A673 (cell line): Measurements from ENCODE around the gene HAL. TPM values are rescaled to one million over a fixed set of nuclear protein-coding genes. Genes with fewer than 3 reads are reported as not detected.

Experiments used
- BruUV-seq: library from RNA; stranded (reverse); fragments of 400-500 nt; replicated peaks from 2 replicates; lab custom pipeline; 2021; lab: Mats Ljungman, UMichigan
- CTCF ChIA-PET: fragments of 300-600 bp; sonication (Branson Sonifier 250); formaldehyde crosslinking; loops from one replicate; lab custom pipeline; 2022; ENCODE audit warnings: antibody characterized with exemption; lab: Charles Lee
- POLR2A ChIA-PET: fragments of 300-600 bp; sonication (Branson Sonifier 250); formaldehyde crosslinking; loops from one replicate; lab custom pipeline; 2022; ENCODE audit warnings: antibody characterized with exemption; ENCODE audit not compliant: low non-redundant PET; lab: Charles Lee
- DNase-seq: peaks from one replicate; pipeline ENCODE4 v3.0.0-alpha.2; 2015; ENCODE audit warnings: low spot score
- H3K27ac ChIP-seq: fragments of 200-600 bp; sonication (generic); 2 replicates; pipeline ENCODE4 v1.5.1; 2016; ENCODE audit warnings: mixed run types, low read depth, mild to moderate bottlenecking, mixed read lengths, antibody characterized with exemption, low read length; ENCODE audit not compliant: poor library complexity, severe bottlenecking
- H3K27me3 ChIP-seq: fragments of 200-600 bp; sonication (generic); replicated peaks from 2 replicates; pipeline ENCODE4 v1.6.1; 2017; ENCODE audit warnings: mixed run types, low read depth, mild to moderate bottlenecking, mixed read lengths, antibody characterized with exemption, low read length; ENCODE audit not compliant: insufficient read depth, poor library complexity
- H3K36me3 ChIP-seq: fragments of 200-600 bp; sonication (generic); 2 replicates; pipeline ENCODE4 v1.6.1; 2016; ENCODE audit warnings: mixed run types, mild to moderate bottlenecking, mixed read lengths, antibody characterized with exemption, low read length; ENCODE audit not compliant: insufficient read depth, poor library complexity, severe bottlenecking
- H3K4me1 ChIP-seq: fragments of 200-600 bp; sonication (generic); 2 replicates; pipeline ENCODE4 v1.6.1; 2017; ENCODE audit warnings: mixed run types, mild to moderate bottlenecking, mixed read lengths, antibody characterized with exemption, low read length; ENCODE audit not compliant: insufficient read depth, poor library complexity, severe bottlenecking
- H3K4me3 ChIP-seq: fragments of 200-600 bp; sonication (generic); 2 replicates; pipeline ENCODE4 v1.5.1; 2016; ENCODE audit warnings: low read depth, mixed run types, mild to moderate bottlenecking, mixed read lengths, low read length; ENCODE audit not compliant: poor library complexity, severe bottlenecking
- H3K9me3 ChIP-seq: fragments of 200-600 bp; sonication (generic); 2 replicates; pipeline ENCODE4 v1.6.1; 2016; ENCODE audit warnings: mixed run types, low read depth, mild to moderate bottlenecking, mixed read lengths, antibody characterized with exemption, low read length; ENCODE audit not compliant: poor library complexity, severe bottlenecking
- EZH2 ChIP-seq: fragments of 200-600 bp; sonication (generic); IDR thresholded peaks from 2 replicates; pipeline ENCODE4 v1.6.1; 2017; ENCODE audit warnings: borderline replicate concordance, low read depth, mild to moderate bottlenecking, mixed read lengths, antibody characterized with exemption, low read length; ENCODE audit not compliant: poor library complexity, severe bottlenecking
- intact Hi-C: fragments of 100-400 bp; cut with micrococcal nuclease; formaldehyde crosslinking; loops from one replicate; pipeline ENCODE4 v1.10.0; 2022; ENCODE audit not compliant: unreplicated experiment
- total RNA-seq: library from RNA; stranded (reverse); gene quantifications from 2 replicates; pipeline ENCODE4 v1.2.3, GENCODE V29; 2021
- TF ChIP-seq, protein P1 (sequence below): fragments of 300-800, 200-600 bp; sonication (generic); conservative IDR thresholded peaks from 2 replicates; pipeline ENCODE4 v1.5.1; 2017; ENCODE audit warnings: low read depth, mild to moderate bottlenecking, antibody characterized with exemption, low read length, moderate library complexity, mixed read lengths

The HAL gene
- total RNA-seq, 1 experiment from 2014 or later, result 1.6 TPM

DNA sequence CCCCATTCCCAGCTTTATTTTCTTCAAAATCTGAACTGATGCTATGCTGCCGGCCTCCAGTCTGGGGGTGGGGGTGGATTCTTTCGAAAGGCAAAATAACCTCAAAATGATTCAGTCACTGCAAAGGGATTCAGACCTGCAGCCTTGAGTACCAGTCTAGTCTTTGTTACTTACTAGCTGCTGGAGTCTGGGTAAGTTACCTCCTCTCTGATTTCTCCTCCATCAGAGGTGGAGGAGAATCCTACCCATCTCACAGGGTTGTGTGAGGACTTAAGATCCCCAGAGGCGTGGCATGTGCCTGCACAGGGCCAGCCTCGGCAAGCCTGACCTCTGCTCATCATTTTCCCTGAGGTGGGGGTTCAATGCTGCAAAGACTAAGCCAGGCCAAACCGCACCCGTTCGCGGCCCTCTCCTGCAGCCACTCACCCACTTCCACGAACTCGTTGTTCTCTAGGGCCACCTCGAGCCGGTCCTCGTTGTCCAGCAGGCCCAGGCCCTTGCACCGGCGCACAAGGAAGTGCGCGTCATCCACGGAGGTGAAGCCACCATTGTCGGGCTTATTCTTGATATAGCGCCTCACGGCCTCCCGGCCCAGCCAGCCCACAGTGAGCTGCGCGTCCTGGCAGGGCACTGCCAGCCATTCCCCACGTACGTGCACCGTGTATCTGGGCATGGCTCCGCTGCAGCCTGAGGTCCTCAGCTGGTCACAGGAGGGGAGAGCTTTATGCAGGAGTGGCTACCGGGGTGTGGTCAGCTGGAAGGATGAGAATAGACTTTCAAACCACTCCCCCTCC is 709 bp downstream of the HAL start:
- POLR2A ChIA-PET, result interaction anchor here (0.6 kb wide), 1 partner anchor 202 kb away, joined by 4 read pairs; no protein-coding TSS in a partner anchor
- no peak for TF ChIP-seq EZH2
- TF ChIP-seq, protein P1, sequence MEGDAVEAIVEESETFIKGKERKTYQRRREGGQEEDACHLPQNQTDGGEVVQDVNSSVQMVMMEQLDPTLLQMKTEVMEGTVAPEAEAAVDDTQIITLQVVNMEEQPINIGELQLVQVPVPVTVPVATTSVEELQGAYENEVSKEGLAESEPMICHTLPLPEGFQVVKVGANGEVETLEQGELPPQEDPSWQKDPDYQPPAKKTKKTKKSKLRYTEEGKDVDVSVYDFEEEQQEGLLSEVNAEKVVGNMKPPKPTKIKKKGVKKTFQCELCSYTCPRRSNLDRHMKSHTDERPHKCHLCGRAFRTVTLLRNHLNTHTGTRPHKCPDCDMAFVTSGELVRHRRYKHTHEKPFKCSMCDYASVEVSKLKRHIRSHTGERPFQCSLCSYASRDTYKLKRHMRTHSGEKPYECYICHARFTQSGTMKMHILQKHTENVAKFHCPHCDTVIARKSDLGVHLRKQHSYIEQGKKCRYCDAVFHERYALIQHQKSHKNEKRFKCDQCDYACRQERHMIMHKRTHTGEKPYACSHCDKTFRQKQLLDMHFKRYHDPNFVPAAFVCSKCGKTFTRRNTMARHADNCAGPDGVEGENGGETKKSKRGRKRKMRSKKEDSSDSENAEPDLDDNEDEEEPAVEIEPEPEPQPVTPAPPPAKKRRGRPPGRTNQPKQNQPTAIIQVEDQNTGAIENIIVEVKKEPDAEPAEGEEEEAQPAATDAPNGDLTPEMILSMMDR, result no peak
- Histone ChIP-seq H3K9me3 (no peaks in the 10 kb centered on the region), H3K4me3 (no peak overlapping the region), H3K36me3 (no peaks in the 10 kb centered on the region), H3K27ac (no peak overlapping the region), H3K4me1 (no peaks in the 10 kb centered on the region), H3K27me3 (no peaks in the 10 kb centered on the region)
- BruUV-seq, result no TSS peak
- no peak for DNase-seq
- intact Hi-C loops, result no loop called here
- CTCF ChIA-PET, result interaction anchor here (0.6 kb wide), 1 partner anchor 77 kb away, joined by 3 read pairs; no protein-coding TSS in a partner anchor

DNA sequence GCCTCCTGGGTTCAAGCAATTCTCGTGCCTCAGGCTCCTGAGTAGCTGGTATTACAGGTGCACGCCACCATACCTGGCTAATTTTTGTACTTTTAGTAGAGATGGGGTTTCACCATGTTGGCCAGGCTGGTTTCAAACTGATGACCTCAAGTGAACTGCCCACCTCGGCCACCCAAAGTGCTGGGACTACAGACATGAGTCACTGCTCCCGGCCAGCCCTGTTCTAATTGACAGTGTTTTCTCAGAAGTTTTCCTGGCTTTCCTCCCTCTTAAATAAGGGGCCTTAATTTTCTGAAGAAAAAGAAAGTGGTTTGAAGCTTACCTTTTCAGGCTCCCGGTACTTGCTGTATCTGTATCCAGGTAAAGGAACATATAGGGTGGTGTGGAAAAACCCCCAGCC is 1.7 kb downstream of the HAL start:
- intact Hi-C loops, result no loop called here
- BruUV-seq, result no TSS peak
- DNase-seq, result no peak
- TF ChIP-seq, protein P1, result no peak
- TF ChIP-seq EZH2, result no peak
- Histone ChIP-seq H3K9me3 (no peaks in the 10 kb centered on the region), H3K4me1 (peaks cover 6% of the 10 kb centered on the region), H3K36me3 (no peaks in the 10 kb centered on the region), H3K27ac (no peak overlapping the region), H3K4me3 (no peak overlapping the region), H3K27me3 (no peaks in the 10 kb centered on the region)
- ChIA-PET CTCF (no interaction called here), POLR2A (no interaction called here)

DNA sequence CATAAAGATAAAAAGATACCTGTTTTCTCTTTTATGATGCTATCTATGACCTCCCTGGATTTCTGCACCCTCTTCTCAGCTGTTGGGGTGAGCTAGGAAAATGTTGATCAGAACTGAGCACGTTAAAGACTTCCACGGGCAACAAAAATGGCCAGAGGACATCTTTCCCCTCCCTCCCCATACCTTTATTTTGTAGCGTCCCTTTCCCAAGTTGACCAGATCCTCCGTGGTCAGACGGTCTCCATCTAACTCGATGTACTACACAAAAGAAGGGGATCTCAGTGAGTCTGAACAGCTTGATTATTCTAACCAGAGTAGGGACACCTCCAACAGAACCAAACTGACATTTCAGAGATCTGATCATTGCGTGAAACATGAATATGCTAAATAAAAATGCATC is 2.2 kb downstream of the HAL start:
- no TSS peak for BruUV-seq
- TF ChIP-seq EZH2, result no peak
- TF ChIP-seq, protein P1, result no peak
- Histone ChIP-seq H3K27me3 (no peaks in the 10 kb centered on the region), H3K4me3 (no peak overlapping the region), H3K36me3 (no peaks in the 10 kb centered on the region), H3K27ac (no peak overlapping the region), H3K4me1 (peaks cover 12% of the 10 kb centered on the region), H3K9me3 (no peaks in the 10 kb centered on the region)
- no peak for DNase-seq
- CTCF ChIA-PET, result no interaction called here
- intact Hi-C loops, result no loop called here
- POLR2A ChIA-PET, result no interaction called here
